ENCODE results near the gene IFNLR1.

IFNLR1 gene

DNA sequence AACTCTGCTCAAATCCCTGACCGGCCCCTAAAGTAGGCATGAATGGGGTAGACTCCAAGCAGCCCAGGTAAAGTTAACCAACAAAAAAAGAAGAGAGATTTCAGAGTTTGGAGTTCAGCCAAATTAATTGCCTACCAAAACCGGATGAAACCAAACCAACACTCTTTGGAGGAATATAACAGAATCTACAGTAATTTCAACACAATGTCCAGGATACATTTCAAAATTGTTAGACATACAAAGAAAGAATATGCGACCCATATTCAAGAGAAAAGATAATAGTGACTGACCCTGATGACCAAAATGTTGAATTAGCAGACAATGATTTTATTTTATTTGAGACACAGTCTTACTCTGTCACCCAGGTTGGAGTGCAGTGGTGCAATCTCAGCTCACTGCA is 56.7 kb downstream of the IFNLR1 start:
- Histone ChIP-seq H3K9me3 (ENCODE audit: severe bottlenecking) (no peaks in the 10 kb centered on the region), H3K4me3 (ENCODE audit: severe bottlenecking) (no peak overlapping the region), H3K4me1 (ENCODE audit: insufficient read depth, poor library complexity, severe bottlenecking) (no peaks in the 10 kb centered on the region), H3K27me3 (ENCODE audit: insufficient read depth, poor library complexity, severe bottlenecking) (no peaks in the 10 kb centered on the region), H3K36me3 (ENCODE audit: low read depth) (peaks cover 32% of the 10 kb centered on the region), H3K27ac (ENCODE audit: poor library complexity, severe bottlenecking) (no peak overlapping the region)
- no peak for ATAC-seq (ENCODE audit: low read depth)
- TF ChIP-seq, protein P1, sequence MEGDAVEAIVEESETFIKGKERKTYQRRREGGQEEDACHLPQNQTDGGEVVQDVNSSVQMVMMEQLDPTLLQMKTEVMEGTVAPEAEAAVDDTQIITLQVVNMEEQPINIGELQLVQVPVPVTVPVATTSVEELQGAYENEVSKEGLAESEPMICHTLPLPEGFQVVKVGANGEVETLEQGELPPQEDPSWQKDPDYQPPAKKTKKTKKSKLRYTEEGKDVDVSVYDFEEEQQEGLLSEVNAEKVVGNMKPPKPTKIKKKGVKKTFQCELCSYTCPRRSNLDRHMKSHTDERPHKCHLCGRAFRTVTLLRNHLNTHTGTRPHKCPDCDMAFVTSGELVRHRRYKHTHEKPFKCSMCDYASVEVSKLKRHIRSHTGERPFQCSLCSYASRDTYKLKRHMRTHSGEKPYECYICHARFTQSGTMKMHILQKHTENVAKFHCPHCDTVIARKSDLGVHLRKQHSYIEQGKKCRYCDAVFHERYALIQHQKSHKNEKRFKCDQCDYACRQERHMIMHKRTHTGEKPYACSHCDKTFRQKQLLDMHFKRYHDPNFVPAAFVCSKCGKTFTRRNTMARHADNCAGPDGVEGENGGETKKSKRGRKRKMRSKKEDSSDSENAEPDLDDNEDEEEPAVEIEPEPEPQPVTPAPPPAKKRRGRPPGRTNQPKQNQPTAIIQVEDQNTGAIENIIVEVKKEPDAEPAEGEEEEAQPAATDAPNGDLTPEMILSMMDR (IDR thresholded peaks at IDR 0.05; ENCODE audit: poor library complexity, severe bottlenecking), result no peak
- DNase-seq (ENCODE audit: low spot score), result no peak

DNA sequence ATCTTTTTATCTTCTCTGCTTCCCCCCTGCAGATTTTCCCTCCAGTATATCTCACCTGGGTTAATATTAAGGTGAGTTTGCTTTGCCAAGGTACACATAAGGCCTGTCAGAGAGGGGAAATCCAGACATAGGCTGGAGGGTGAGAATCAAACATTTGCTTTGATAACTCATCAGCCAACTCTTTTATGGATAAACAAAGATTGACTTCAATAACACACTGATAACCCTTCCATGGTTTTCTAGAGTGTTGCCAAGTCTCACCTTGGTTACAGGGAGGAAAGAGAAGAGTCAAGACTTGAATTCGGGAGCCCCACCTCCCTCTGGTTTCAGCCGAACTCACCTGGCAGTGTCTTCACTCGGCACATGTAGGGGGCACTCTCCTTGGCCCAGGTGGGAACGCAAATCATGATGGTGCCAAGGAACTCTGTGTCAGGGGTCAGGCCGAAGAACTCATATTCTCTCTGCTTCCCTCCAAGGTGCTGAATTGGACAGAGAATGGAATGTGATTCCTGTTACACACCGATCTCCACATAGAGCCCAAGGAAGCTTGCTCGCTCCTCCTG is 59.2 kb downstream of the IFNLR1 start:
- H3K4me1 ChIP-seq (ENCODE audit: insufficient read depth, poor library complexity, severe bottlenecking), result no peaks in the 10 kb centered on the region
- H3K4me3 ChIP-seq (ENCODE audit: severe bottlenecking), result no peak overlapping the region
- no peak for ATAC-seq (ENCODE audit: low read depth)
- TF ChIP-seq, protein P1 (IDR thresholded peaks at IDR 0.05; ENCODE audit: poor library complexity, severe bottlenecking), result no peak
- H3K27me3 ChIP-seq (ENCODE audit: insufficient read depth, poor library complexity, severe bottlenecking), result no peaks in the 10 kb centered on the region
- no peak overlapping the region for H3K27ac ChIP-seq (ENCODE audit: poor library complexity, severe bottlenecking)
- H3K9me3 ChIP-seq (ENCODE audit: severe bottlenecking), result no peaks in the 10 kb centered on the region
- peaks cover 21% of the 10 kb centered on the region for H3K36me3 ChIP-seq (ENCODE audit: low read depth)
- DNase-seq (ENCODE audit: low spot score), result peak; percentile 14

DNA sequence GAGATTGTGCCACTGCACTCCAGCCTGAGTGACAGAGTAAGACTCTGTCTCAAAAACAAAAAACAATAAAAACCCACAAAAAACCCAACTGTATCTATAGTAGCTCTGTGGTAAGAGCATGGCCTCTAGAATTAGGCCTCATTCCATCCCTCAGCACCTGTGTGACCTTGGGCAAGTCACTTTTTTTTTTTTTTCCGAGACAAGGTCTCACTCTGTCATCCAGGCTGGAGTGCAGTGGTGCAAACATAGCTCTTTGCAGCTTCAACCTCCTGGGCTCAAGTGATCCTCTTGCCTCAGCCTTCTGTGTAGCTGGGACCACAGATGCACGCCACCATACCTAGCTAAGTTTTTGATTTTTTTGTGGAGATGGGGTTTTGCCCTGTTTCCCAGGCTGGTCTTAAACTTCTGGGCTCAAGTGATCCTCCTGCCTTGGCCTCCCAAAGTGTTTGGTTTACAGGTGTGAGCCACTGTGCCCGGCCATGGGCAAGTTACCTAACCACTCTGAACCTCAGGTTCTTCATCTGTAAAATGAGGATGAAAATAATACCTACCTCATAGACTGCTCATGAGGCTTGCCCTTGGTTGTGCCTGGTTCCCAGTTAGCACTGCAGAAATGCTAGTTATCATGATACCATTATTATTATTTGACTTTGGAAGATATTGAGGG is 59.8 kb downstream of the IFNLR1 start:
- peaks cover 18% of the 10 kb centered on the region for H3K36me3 ChIP-seq (ENCODE audit: low read depth)
- no peak overlapping the region for H3K4me3 ChIP-seq (ENCODE audit: severe bottlenecking)
- TF ChIP-seq, protein P1 (IDR thresholded peaks at IDR 0.05; ENCODE audit: poor library complexity, severe bottlenecking), result no peak
- no peaks in the 10 kb centered on the region for H3K4me1 ChIP-seq (ENCODE audit: insufficient read depth, poor library complexity, severe bottlenecking)
- H3K27me3 ChIP-seq (ENCODE audit: insufficient read depth, poor library complexity, severe bottlenecking), result no peaks in the 10 kb centered on the region
- H3K27ac ChIP-seq (ENCODE audit: poor library complexity, severe bottlenecking), result no peak overlapping the region
- DNase-seq (ENCODE audit: low spot score), result peak; percentile 7
- no peaks in the 10 kb centered on the region for H3K9me3 ChIP-seq (ENCODE audit: severe bottlenecking)
- ATAC-seq (ENCODE audit: low read depth), result no peak

DNA sequence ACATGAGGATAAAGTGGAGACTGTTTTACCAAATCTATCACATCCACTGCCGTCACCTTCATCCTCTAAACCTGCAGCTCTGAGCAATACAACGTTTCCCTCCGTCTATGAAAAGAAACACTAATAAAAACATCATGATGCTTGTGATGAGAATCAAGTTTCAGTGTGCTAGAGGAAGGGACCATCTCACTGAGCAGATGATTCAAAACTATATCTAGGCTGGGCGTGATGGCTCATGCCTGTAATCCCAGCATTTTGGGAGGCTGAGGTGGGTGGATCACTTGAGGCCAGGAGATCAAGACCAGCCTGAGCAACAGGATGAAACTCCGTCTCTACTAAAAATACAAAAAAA is 60.4 kb downstream of the IFNLR1 start:
- DNase-seq (ENCODE audit: low spot score) (no peak), ATAC-seq (ENCODE audit: low read depth) (no peak)
- TF ChIP-seq, protein P1 (IDR thresholded peaks at IDR 0.05; ENCODE audit: poor library complexity, severe bottlenecking), result no peak
- H3K4me1 ChIP-seq (ENCODE audit: insufficient read depth, poor library complexity, severe bottlenecking), result no peaks in the 10 kb centered on the region
- no peak overlapping the region for H3K4me3 ChIP-seq (ENCODE audit: severe bottlenecking)
- no peaks in the 10 kb centered on the region for H3K9me3 ChIP-seq (ENCODE audit: severe bottlenecking)
- no peaks in the 10 kb centered on the region for H3K27me3 ChIP-seq (ENCODE audit: insufficient read depth, poor library complexity, severe bottlenecking)
- no peak overlapping the region for H3K27ac ChIP-seq (ENCODE audit: poor library complexity, severe bottlenecking)
- H3K36me3 ChIP-seq (ENCODE audit: low read depth), result peaks cover 16% of the 10 kb centered on the region

DNA sequence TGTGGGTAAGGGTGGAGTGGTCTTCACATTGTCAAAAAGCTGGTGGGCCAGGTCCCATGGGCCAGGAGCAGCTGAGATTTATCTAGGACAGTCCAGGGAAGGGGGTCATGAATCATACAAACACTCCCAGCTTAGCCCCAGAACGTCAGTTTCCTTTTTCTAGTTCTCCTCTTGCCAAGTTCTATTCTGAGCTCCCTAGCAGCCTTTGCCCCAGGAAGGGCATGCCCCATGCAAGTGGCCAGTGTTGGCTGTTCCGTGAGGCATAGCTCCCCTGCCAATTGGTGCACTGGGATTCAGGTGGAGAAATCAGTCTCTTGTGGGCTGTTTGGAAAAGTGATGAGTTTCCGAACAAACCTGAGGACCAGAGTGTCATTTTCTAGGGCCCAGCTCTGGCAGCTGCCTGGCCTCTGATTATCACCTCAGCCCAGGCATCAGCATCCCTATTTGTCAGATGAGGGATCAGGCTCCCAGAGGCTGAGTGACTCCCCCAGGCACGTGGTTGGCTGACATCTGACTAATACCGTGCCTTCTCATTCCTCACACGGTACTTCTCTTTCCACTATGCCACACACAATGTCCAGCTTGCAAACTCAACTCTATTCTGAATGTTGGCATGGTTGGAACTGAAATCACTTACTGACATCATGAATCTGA is 60.9 kb downstream of the IFNLR1 start:
- peaks cover 11% of the 10 kb centered on the region for H3K36me3 ChIP-seq (ENCODE audit: low read depth)
- H3K27ac ChIP-seq (ENCODE audit: poor library complexity, severe bottlenecking), result no peak overlapping the region
- DNase-seq (ENCODE audit: low spot score) (no peak), ATAC-seq (ENCODE audit: low read depth) (no peak)
- H3K4me1 ChIP-seq (ENCODE audit: insufficient read depth, poor library complexity, severe bottlenecking), result no peaks in the 10 kb centered on the region
- H3K9me3 ChIP-seq (ENCODE audit: severe bottlenecking), result no peaks in the 10 kb centered on the region
- no peaks in the 10 kb centered on the region for H3K27me3 ChIP-seq (ENCODE audit: insufficient read depth, poor library complexity, severe bottlenecking)
- no peak overlapping the region for H3K4me3 ChIP-seq (ENCODE audit: severe bottlenecking)
- TF ChIP-seq, protein P1 (IDR thresholded peaks at IDR 0.05; ENCODE audit: poor library complexity, severe bottlenecking), result no peak

Data from RWPE2 (cell line).